ENCODE results near the gene METTL5. TPM values are rescaled to one million over a fixed set of nuclear protein-coding genes. Genes with fewer than 3 reads are reported as not detected.

The METTL5 gene
- polyA plus RNA-seq, 3 donors: 11.1 to 60.8 (median 51.0) TPM

GRCh38 chr2:169828141-169828811, 3.6 kb upstream of the METTL5 start:
- peaks cover 0 to 16% of the 10 kb centered on the region in 2 donors for H3K36me3 ChIP-seq (replicated peaks in 1 of 2; ENCODE audit: control insufficient read depth in 1 of 2, insufficient read depth in 2 of 2, low read length in 2 of 2)
- WGBS (ENCODE audit: insufficient coverage): 0% methylated on average over 12 of the region's 13 CpGs
- peak overlapping the region; percentile 81 for H3K9ac ChIP-seq (ENCODE audit: insufficient read depth, low read length, poor library complexity, severe bottlenecking)
- Mint-ChIP-seq H3K4me1 (peaks cover 34% of the 10 kb centered on the region), H3K36me3 (peaks cover 9 to 12% of the 10 kb centered on the region in 2 donors), H3K9me3 (peaks cover 0 to 1% (median 0%) of the 10 kb centered on the region in 7 donors), H3K27me3 (ENCODE audit: low read depth in 3 of 3) (peaks cover 1 to 5% (median 3%) of the 10 kb centered on the region in 3 donors), H3K27ac (peak overlapping the region; percentile 80 to 94 (median 89)), H3K4me3 (peak overlapping the region; percentile 89 to 100)
- peaks cover 51% of the 10 kb centered on the region for H4K20me1 ChIP-seq (ENCODE audit: insufficient read depth, low read length)
- H3K4me3 ChIP-seq (replicated peaks in 1 of 3; ENCODE audit: low read depth in 2 of 3, low read length in 3 of 3): peak overlapping the region; percentile 67 to 97 (median 92)
- peaks cover 27 to 39% of the 10 kb centered on the region in 2 donors for H3K4me1 ChIP-seq (ENCODE audit: control insufficient read depth in 1 of 2, insufficient read depth in 2 of 2, low read length in 2 of 2)
- no peak for TF ChIP-seq CTCF (IDR thresholded peaks at IDR 0.05)
- intact Hi-C loops (cut with micrococcal nuclease): loop anchor here (10.0 kb wide), 3 partner anchors 107 to 253 kb away; partner anchors contain the start of genes FASTKD1 (in 1 of the 2) and PPIG (in 1 of the 2)
- peaks cover 67% of the 10 kb centered on the region for H3K79me2 ChIP-seq (ENCODE audit: insufficient read depth, low read length)
- peak overlapping the region; percentile 87 for H2AFZ ChIP-seq (ENCODE audit: insufficient read depth, low read depth, low read length, poor library complexity, severe bottlenecking)
- peak; percentile 12 to 41 (median 36) for DNase-seq
- peak overlapping the region; percentile 99 for H3K4me2 ChIP-seq (replicated peaks; ENCODE audit: extremely low read depth, low read length, poor library complexity, severe bottlenecking)
- no peaks in the 10 kb centered on the region for H3K9me3 ChIP-seq (replicated peaks in 1 of 2; ENCODE audit: control insufficient read depth in 1 of 2, insufficient read depth in 1 of 2, low read length in 2 of 2)
- peak overlapping the region; percentile 47 to 78 for H3K27ac ChIP-seq (ENCODE audit: low read depth in 1 of 2, low read length in 2 of 2)
- H3K27me3 ChIP-seq (ENCODE audit: control insufficient read depth in 2 of 2, insufficient read depth in 2 of 2, low read length in 2 of 2): no peaks in the 10 kb centered on the region

- under 1% methylated on average over 94 of the region's 104 CpGs for WGBS (ENCODE audit: insufficient coverage)
- peaks cover 12 to 15% of the 10 kb centered on the region in 2 donors for H3K36me3 Mint-ChIP-seq
- intact Hi-C loops (cut with micrococcal nuclease): loop anchor here (10.0 kb wide), 3 partner anchors 107 to 253 kb away; partner anchors contain the start of genes FASTKD1 (in 1 of the 2) and PPIG (in 1 of the 2)
Measured at GRCh38 chr2:169827272-169828140, 2.8 kb upstream of the METTL5 start, which contains the start of gene UBR3. Gene UBR3 (plus strand): TSS chr2:169827454. CDS start chr2:169827508, 54 bp downstream.

More at GRCh38 chr2:169827272-169828140, 2.8 kb upstream of the METTL5 start, which contains the start of gene UBR3:
- TF ChIP-seq CTCF (IDR thresholded peaks at IDR 0.05): no peak
- Histone ChIP-seq H3K9me3 (replicated peaks in 1 of 2; ENCODE audit: control insufficient read depth in 1 of 2, insufficient read depth in 1 of 2, low read length in 2 of 2) (no peaks in the 10 kb centered on the region), H3K27ac (ENCODE audit: low read depth in 1 of 2, low read length in 2 of 2) (peak within 1 kb of the TSS; percentile 47 to 78), H3K9ac (ENCODE audit: insufficient read depth, low read length, poor library complexity, severe bottlenecking) (peak within 1 kb of the TSS; percentile 81), H3K4me3 (replicated peaks in 1 of 3; ENCODE audit: low read depth in 2 of 3, low read length in 3 of 3) (peak within 1 kb of the TSS; percentile 67 to 97 (median 92)), H4K20me1 (ENCODE audit: insufficient read depth, low read length) (peaks cover 44% of the 10 kb centered on the region), H3K79me2 (ENCODE audit: insufficient read depth, low read length) (peaks cover 67% of the 10 kb centered on the region), H2AFZ (ENCODE audit: insufficient read depth, low read depth, low read length, poor library complexity, severe bottlenecking) (peak within 1 kb of the TSS; percentile 87), H3K4me1 (ENCODE audit: control insufficient read depth in 1 of 2, insufficient read depth in 2 of 2, low read length in 2 of 2) (peaks cover 27 to 44% of the 10 kb centered on the region in 2 donors), H3K27me3 (ENCODE audit: control insufficient read depth in 2 of 2, insufficient read depth in 2 of 2, low read length in 2 of 2) (no peaks in the 10 kb centered on the region), H3K4me2 (replicated peaks; ENCODE audit: extremely low read depth, low read length, poor library complexity, severe bottlenecking) (peak within 1 kb of the TSS; percentile 99), H3K36me3 (replicated peaks in 1 of 2; ENCODE audit: control insufficient read depth in 1 of 2, insufficient read depth in 2 of 2, low read length in 2 of 2) (peaks cover 0 to 16% of the 10 kb centered on the region in 2 donors)
- H3K27ac Mint-ChIP-seq: peak within 1 kb of the TSS; percentile 80 to 94 (median 89)
- peaks cover 0 to 1% (median 0%) of the 10 kb centered on the region in 7 donors for H3K9me3 Mint-ChIP-seq
- peak; percentile 87 to 89 (median 87) for DNase-seq
- peaks cover 1 to 5% (median 3%) of the 10 kb centered on the region in 3 donors for H3K27me3 Mint-ChIP-seq (ENCODE audit: low read depth in 3 of 3)
- peaks cover 42% of the 10 kb centered on the region for H3K4me1 Mint-ChIP-seq
- peak within 1 kb of the TSS; percentile 89 to 100 for H3K4me3 Mint-ChIP-seq

Data from CD14-positive monocyte (primary cell).